SU-DHL-6 (cell line): ENCODE measurements around the gene MSH6.

Experiments used
- EZH2phosphoT487 ChIP-seq: fragments of 200-600 bp; sonication (generic), shearing (Covaris generic); conservative IDR thresholded peaks from 2 replicates; pipeline ENCODE4 v1.6.1; 2018; ENCODE audit warnings: mild to moderate bottlenecking, antibody characterized with exemption, low read length, moderate library complexity, mixed read lengths
- TF ChIP-seq, protein P1 (sequence below): fragments of 200-600 bp; sonication (generic); IDR thresholded peaks from one replicate; pipeline ENCODE4 v1.5.1; 2017; ENCODE audit warnings: antibody characterized with exemption, mild to moderate bottlenecking, low read length, moderate library complexity; ENCODE audit not compliant: insufficient read depth, poor library complexity, severe bottlenecking

DNA sequence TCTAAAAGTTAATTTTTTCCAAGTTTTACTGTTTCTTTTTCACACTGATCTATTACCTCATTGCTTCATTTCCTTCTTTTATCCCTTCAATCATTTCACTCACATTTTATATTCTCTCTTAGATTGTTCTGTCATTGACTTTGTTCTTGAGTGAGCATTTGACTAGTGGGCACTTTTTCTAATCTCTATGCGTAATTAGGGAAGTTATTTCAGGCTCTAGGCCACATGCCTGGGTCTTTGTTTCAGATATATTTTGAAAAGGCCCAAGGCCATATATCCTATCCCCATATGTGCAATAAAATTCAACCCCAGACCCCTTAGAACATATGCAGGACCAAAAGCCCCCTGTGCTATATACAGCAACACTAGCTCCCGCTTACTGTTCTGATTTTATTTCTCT lies 61.2 kb downstream of the MSH6 start:
- TF ChIP-seq, protein P1, sequence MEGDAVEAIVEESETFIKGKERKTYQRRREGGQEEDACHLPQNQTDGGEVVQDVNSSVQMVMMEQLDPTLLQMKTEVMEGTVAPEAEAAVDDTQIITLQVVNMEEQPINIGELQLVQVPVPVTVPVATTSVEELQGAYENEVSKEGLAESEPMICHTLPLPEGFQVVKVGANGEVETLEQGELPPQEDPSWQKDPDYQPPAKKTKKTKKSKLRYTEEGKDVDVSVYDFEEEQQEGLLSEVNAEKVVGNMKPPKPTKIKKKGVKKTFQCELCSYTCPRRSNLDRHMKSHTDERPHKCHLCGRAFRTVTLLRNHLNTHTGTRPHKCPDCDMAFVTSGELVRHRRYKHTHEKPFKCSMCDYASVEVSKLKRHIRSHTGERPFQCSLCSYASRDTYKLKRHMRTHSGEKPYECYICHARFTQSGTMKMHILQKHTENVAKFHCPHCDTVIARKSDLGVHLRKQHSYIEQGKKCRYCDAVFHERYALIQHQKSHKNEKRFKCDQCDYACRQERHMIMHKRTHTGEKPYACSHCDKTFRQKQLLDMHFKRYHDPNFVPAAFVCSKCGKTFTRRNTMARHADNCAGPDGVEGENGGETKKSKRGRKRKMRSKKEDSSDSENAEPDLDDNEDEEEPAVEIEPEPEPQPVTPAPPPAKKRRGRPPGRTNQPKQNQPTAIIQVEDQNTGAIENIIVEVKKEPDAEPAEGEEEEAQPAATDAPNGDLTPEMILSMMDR, result no peak
- TF ChIP-seq EZH2phosphoT487, result no peak
